ENCODE data around the gene TXNRD3.

Gene TXNRD3

GRCh38 chr3:126665221-126665936 is 10.5 kb upstream of the TXNRD3 start:
- DNase-seq (ENCODE audit: low read depth), result no peak
- no peak overlapping the region for H3K4me3 ChIP-seq (ENCODE audit: low read length)
- no peak for TF ChIP-seq CTCF (IDR thresholded peaks at IDR 0.05; ENCODE audit: insufficient read depth, low read depth, low read length, missing control alignments)

GRCh38 chr3:126664591-126665214 is 9.8 kb upstream of the TXNRD3 start:
- no peak for DNase-seq (ENCODE audit: low read depth)
- no peak overlapping the region for H3K4me3 ChIP-seq (ENCODE audit: low read length)

GRCh38 chr3:126663750-126664149 is 8.8 kb upstream of the TXNRD3 start:
- DNase-seq (ENCODE audit: low read depth), result no peak
- H3K4me3 ChIP-seq (ENCODE audit: low read length), result no peak overlapping the region
- TF ChIP-seq CTCF (IDR thresholded peaks at IDR 0.05; ENCODE audit: insufficient read depth, low read depth, low read length, missing control alignments), result no peak

More at GRCh38 chr3:126664591-126665214, 9.8 kb upstream of the TXNRD3 start:
- TF ChIP-seq CTCF (IDR thresholded peaks at IDR 0.05; ENCODE audit: insufficient read depth, low read depth, low read length, missing control alignments), result no peak

GRCh38 chr3:126663257-126663656 is 8.3 kb upstream of the TXNRD3 start:
- no peak for TF ChIP-seq CTCF (IDR thresholded peaks at IDR 0.05; ENCODE audit: insufficient read depth, low read depth, low read length, missing control alignments)
- DNase-seq (ENCODE audit: low read depth), result no peak
- no peak overlapping the region for H3K4me3 ChIP-seq (ENCODE audit: low read length)

- DNase-seq (ENCODE audit: low read depth), result peak; percentile 15
- no peak for TF ChIP-seq CTCF (IDR thresholded peaks at IDR 0.05; ENCODE audit: insufficient read depth, low read depth, low read length, missing control alignments)
- H3K4me3 ChIP-seq (ENCODE audit: low read length), result no peak overlapping the region
Measured at GRCh38 chr3:126661532-126662364, 6.8 kb upstream of the TXNRD3 start.

GRCh38 chr3:126659915-126660886 is 5.3 kb upstream of the TXNRD3 start:
- no peak overlapping the region for H3K4me3 ChIP-seq (ENCODE audit: low read length)
- DNase-seq (ENCODE audit: low read depth), result peak; percentile 18
- TF ChIP-seq CTCF (IDR thresholded peaks at IDR 0.05; ENCODE audit: insufficient read depth, low read depth, low read length, missing control alignments), result peak; percentile 39

All from epithelial cell of esophagus (primary cell).